HCT116 (cell line): ENCODE data around the gene OTULIN. TPM values are rescaled to one million over a fixed set of nuclear protein-coding genes. Genes with fewer than 3 reads are reported as not detected.

ENCODE experiments used
- ATAC-seq: fragments of 200-7000 bp; cut with Tn5 transposase; 2 replicates; pipeline ENCODE4 v1.9.1; 2020; ENCODE audit warnings: mild to moderate bottlenecking, moderate library complexity
- BruUV-seq: library from RNA; stranded (reverse); fragments of 400-500 nt; replicated peaks from 2 replicates; lab custom pipeline; 2021; lab: Mats Ljungman, UMichigan
- CTCF ChIA-PET: fragments of 300-600 bp; sonication (Branson Sonifier 250); formaldehyde crosslinking; loops from one replicate; lab custom pipeline; 2021; ENCODE audit warnings: antibody characterized with exemption; lab: Charles Lee
- POLR2A ChIA-PET: fragments of 300-600, 350-600 bp; sonication (Branson Sonifier 250); formaldehyde crosslinking; loops from one replicate; lab custom pipeline; 2021; ENCODE audit warnings: antibody characterized with exemption; lab: Charles Lee
- RAD21 ChIA-PET, 2 experiments: fragments of 300-600 bp; sonication (Branson Sonifier 250); formaldehyde crosslinking; loops; one replicate each; lab custom pipeline; 2023; ENCODE audit warnings: low total read pairs in 2 of 2; ENCODE audit not compliant: uncharacterized antibody in 2 of 2, unreplicated experiment in 2 of 2, low non-redundant PET in 1 of 2; lab: Charles Lee
- DNase-seq: peaks from one replicate; pipeline ENCODE4 v3.0.0-alpha.2; 2010; ENCODE audit warnings: low read depth, low spot score
- H2AFZ ChIP-seq: fragments of 200-600 bp; shearing (Covaris generic), sonication (generic); 2 replicates; pipeline ENCODE4 v1.6.1; 2017; ENCODE audit warnings: low read depth, mixed run types, mixed read lengths, antibody characterized with exemption, low read length; ENCODE audit not compliant: poor library complexity, severe bottlenecking
- H3K27ac ChIP-seq: 2 replicates; pipeline ENCODE4 v1.5.1; 2012; ENCODE audit warnings: low read depth, low read length
- H3K27me3 ChIP-seq: fragments of 200-600 bp; sonication (generic); 2 replicates; pipeline ENCODE4 v1.6.1; 2016; ENCODE audit warnings: mixed run types, low read length, mixed read lengths; ENCODE audit not compliant: insufficient read depth
- H3K36me3 ChIP-seq, 2 experiments: fragments of 200-500 bp in 1 of 2; fragments of 200-600 bp in 1 of 2; sonication (Bioruptor generic) in 1 of 2; sonication (generic) in 1 of 2; 2 replicates each; pipeline versions ENCODE4 v1.5.1 to v1.6.1; 2014 to 2016; ENCODE audit warnings: low read length in 2 of 2, inconsistent platforms in 1 of 2, mixed read lengths in 1 of 2, mixed run types in 1 of 2; ENCODE audit not compliant: insufficient read depth in 2 of 2, control insufficient read depth in 1 of 2
- H3K4me1 ChIP-seq, 2 experiments: fragments of 200-600 bp in 1 of 2; sonication (generic) in 1 of 2; 2 replicates each; pipeline versions ENCODE4 v1.5.1 to v1.6.1; 2012 to 2017; ENCODE audit warnings: low read length in 2 of 2, inconsistent platforms in 1 of 2, mild to moderate bottlenecking in 1 of 2, mixed read lengths in 1 of 2, mixed run types in 1 of 2, moderate library complexity in 1 of 2; ENCODE audit not compliant: insufficient read depth in 2 of 2, control insufficient read depth in 1 of 2
- H3K4me2 ChIP-seq: fragments of 200-600 bp; sonication (generic); 2 replicates; pipeline ENCODE4 v1.6.1; 2017; ENCODE audit warnings: mixed run types, low read length, mixed read lengths
- H3K4me3 ChIP-seq, 2 experiments: fragments of 200-600 bp in 1 of 2; sonication (generic) in 1 of 2; replicated peaks in 1 of 2; 2 replicates each; pipeline ENCODE4 v1.5.1; 2011 to 2016; ENCODE audit warnings: low read length in 2 of 2, control low read depth in 1 of 2, low read depth in 1 of 2, mild to moderate bottlenecking in 1 of 2, mixed read lengths in 1 of 2, mixed run types in 1 of 2
- H3K79me2 ChIP-seq: fragments of 200-600 bp; sonication (generic); 2 replicates; pipeline ENCODE4 v1.6.1; 2017; ENCODE audit warnings: mild to moderate bottlenecking, mixed run types, low read length, moderate library complexity, mixed read lengths; ENCODE audit not compliant: insufficient read depth
- H3K9ac ChIP-seq: fragments of 200-600 bp; sonication (generic); 2 replicates; pipeline ENCODE4 v1.6.1; 2016; ENCODE audit warnings: low read length, mixed read lengths
- H3K9me2 ChIP-seq: fragments of 200-600 bp; sonication (generic), shearing (Covaris generic); 2 replicates; pipeline ENCODE4 v1.6.1; 2017; ENCODE audit warnings: mixed run types, mild to moderate bottlenecking, moderate library complexity; ENCODE audit not compliant: insufficient read depth
- H3K9me3 ChIP-seq, 2 experiments: fragments of 200-500 bp in 1 of 2; fragments of 200-600 bp in 1 of 2; sonication (Bioruptor generic) in 1 of 2; sonication (generic) in 1 of 2; 2 replicates each; pipeline ENCODE4 v1.6.1; 2014 to 2017; ENCODE audit warnings: low read length in 2 of 2, mixed read lengths in 2 of 2, inconsistent platforms in 1 of 2, low read depth in 1 of 2, mild to moderate bottlenecking in 1 of 2, mixed run types in 1 of 2, moderate library complexity in 1 of 2; ENCODE audit not compliant: control insufficient read depth in 1 of 2, insufficient read depth in 1 of 2
- H4K20me1 ChIP-seq: fragments of 200-600 bp; sonication (generic), shearing (Covaris generic); 2 replicates; pipeline ENCODE4 v1.6.1; 2017; ENCODE audit warnings: mixed run types, mild to moderate bottlenecking, moderate library complexity; ENCODE audit not compliant: insufficient read depth
- CBX3 ChIP-seq: IDR thresholded peaks from 2 replicates; pipeline ENCODE4 v1.6.1; 2012; ENCODE audit warnings: low read depth
- EZH2phosphoT487 ChIP-seq: fragments of 200-600 bp; IDR thresholded peaks from 2 replicates; pipeline ENCODE4 v1.6.1; 2018; ENCODE audit warnings: antibody characterized with exemption, borderline replicate concordance
- FOSL1 ChIP-seq: IDR thresholded peaks from 2 replicates; pipeline ENCODE4 v1.6.1; 2012; ENCODE audit warnings: low read depth
- SRF ChIP-seq: IDR thresholded peaks from 2 replicates; pipeline ENCODE4 v1.6.1; 2012; ENCODE audit warnings: low read depth
- ZFX ChIP-seq: fragments of 450-650 bp; IDR thresholded peaks from 2 replicates; pipeline ENCODE4 v1.6.1; 2017
- ZNF274 ChIP-seq: fragments of 200-500 bp; sonication (Bioruptor generic); IDR thresholded peaks from 2 replicates; pipeline ENCODE4 v1.6.1; 2014; ENCODE audit warnings: mild to moderate bottlenecking, low read depth, low read length, inconsistent platforms
- intact Hi-C: fragments of 100-400 bp; cut with micrococcal nuclease; formaldehyde crosslinking; loops from 2 replicates; pipeline ENCODE4 v1.10.0; 2022
- total RNA-seq: library from RNA; stranded (reverse); gene quantifications from one replicate; pipeline ENCODE4 v1.2.1, GENCODE V29; 2021; ENCODE audit not compliant: unreplicated experiment
- TF ChIP-seq, protein P1 (sequence below), 3 experiments: fragments of 200-600 bp in 1 of 3; sonication (generic) in 1 of 3; IDR thresholded peaks in 2 of 3; conservative IDR thresholded peaks in 1 of 3; 2 replicates each; pipeline ENCODE4 v1.5.1; 2012 to 2017; ENCODE audit warnings: low read depth in 2 of 3, low read length in 2 of 3, antibody characterized with exemption in 1 of 3, borderline replicate concordance in 1 of 3, control low read depth in 1 of 3, mild to moderate bottlenecking in 1 of 3, mixed read lengths in 1 of 3, mixed run types in 1 of 3, moderate library complexity in 1 of 3; ENCODE audit not compliant: insufficient read depth in 1 of 3

OTULIN gene
- total RNA-seq, 1 experiment from 2014 or later: 25.7 TPM

DNA sequence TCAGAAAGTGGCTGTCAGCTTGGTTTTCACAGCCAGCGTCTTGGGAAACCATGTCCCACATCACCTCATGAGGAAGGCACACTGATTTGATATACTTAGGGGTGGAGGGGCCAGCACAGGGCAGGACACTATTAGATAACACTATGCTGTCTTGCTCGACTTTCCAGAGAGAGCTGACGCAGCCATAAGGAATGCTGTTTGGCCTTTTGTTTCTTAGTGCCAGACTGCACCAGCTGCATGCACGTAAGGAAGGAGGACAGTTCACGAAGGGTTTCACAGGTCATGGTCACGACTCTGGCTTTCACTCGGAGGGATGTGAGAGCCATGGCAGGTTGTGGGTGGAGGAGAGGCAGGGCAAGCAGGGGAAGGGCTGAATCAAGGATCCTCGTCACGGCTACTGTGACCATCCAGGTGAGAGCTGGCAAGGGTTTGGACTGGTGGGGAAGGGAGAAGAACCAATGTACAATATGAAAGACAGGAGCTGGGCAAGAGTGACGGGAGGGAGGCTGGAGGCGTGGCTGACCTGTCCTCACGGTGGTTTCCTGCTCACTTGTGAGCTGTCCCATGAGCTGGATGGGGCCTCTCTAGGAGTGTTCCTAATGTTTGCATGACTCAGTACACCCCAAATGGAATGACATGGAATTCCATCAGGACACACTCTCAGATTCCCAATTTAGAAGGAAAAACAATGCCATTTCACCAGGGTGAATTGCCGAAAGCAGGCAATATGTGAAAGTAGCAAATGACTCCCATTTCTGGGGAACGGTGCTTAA lies 61.7 kb downstream of the OTULIN start:
- ChIA-PET CTCF (interaction anchor here (4.7 kb wide), 1 partner anchor 277 kb away, joined by 39 read pairs; no protein-coding TSS in a partner anchor), RAD21 (no interaction called here), POLR2A (interaction anchor here (1.3 kb wide), 1 partner anchor 277 kb away, joined by 3 read pairs; no protein-coding TSS in a partner anchor)
- TF ChIP-seq ZFX (no peak), EZH2phosphoT487 (no peak), CBX3 (no peak), ZNF274 (no peak), SRF (no peak), FOSL1 (no peak)
- TF ChIP-seq, protein P1, sequence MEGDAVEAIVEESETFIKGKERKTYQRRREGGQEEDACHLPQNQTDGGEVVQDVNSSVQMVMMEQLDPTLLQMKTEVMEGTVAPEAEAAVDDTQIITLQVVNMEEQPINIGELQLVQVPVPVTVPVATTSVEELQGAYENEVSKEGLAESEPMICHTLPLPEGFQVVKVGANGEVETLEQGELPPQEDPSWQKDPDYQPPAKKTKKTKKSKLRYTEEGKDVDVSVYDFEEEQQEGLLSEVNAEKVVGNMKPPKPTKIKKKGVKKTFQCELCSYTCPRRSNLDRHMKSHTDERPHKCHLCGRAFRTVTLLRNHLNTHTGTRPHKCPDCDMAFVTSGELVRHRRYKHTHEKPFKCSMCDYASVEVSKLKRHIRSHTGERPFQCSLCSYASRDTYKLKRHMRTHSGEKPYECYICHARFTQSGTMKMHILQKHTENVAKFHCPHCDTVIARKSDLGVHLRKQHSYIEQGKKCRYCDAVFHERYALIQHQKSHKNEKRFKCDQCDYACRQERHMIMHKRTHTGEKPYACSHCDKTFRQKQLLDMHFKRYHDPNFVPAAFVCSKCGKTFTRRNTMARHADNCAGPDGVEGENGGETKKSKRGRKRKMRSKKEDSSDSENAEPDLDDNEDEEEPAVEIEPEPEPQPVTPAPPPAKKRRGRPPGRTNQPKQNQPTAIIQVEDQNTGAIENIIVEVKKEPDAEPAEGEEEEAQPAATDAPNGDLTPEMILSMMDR (IDR thresholded peaks at IDR 0.05 in 2 of 3, conservative IDR thresholded peaks at IDR 0.05 in 1 of 3; ENCODE audit: borderline replicate concordance in 1 of 3, insufficient read depth in 1 of 3, low read depth in 2 of 3, low read length in 2 of 3): no peak
- H3K9ac ChIP-seq: no peak overlapping the region
- no peaks in the 10 kb centered on the region for H3K36me3 ChIP-seq
- no peaks in the 10 kb centered on the region for H3K9me3 ChIP-seq
- peaks cover 0 to 10% of the 10 kb centered on the region in 2 experiments; a peak in 1 of 4 replicates for H3K4me1 ChIP-seq
- no peak overlapping the region for H3K4me2 ChIP-seq
- H4K20me1 ChIP-seq: no peaks in the 10 kb centered on the region
- H3K4me3 ChIP-seq: no peak overlapping the region
- no peak overlapping the region for H3K27ac ChIP-seq
- no peaks in the 10 kb centered on the region for H3K79me2 ChIP-seq
- BruUV-seq: no TSS peak
- ATAC-seq (no peak), DNase-seq (no peak)
- no peaks in the 10 kb centered on the region for H3K9me2 ChIP-seq
- no peak overlapping the region for H2AFZ ChIP-seq
- H3K27me3 ChIP-seq: no peaks in the 10 kb centered on the region
- intact Hi-C loops: loop anchor here (2.0 to 5.0 kb wide), 2 partner anchors 145 to 221 kb away; partner anchors contain the start of gene ANKH
